Nephron progenitor cell (in vitro differentiated cells): ENCODE data around the gene SLC25A34.
A peak's percentile ranks its signal among the peaks of the same experiment; 100 is the strongest.

ENCODE experiments used
- DNase-seq: peaks from one replicate; pipeline ENCODE4 v3.0.0; 2021
- H3K27ac Mint-ChIP-seq: 2 replicates; pipeline ENCODE4 v1.8.0; 2021; ENCODE audit warnings: mild to moderate bottlenecking, moderate library complexity, mixed read lengths
- H3K27me3 Mint-ChIP-seq: 2 replicates; pipeline ENCODE4 v1.8.0; 2021; ENCODE audit warnings: mild to moderate bottlenecking, low read depth, mixed read lengths; ENCODE audit not compliant: poor library complexity
- H3K36me3 Mint-ChIP-seq: 2 replicates; pipeline ENCODE4 v1.8.0; 2021; ENCODE audit warnings: low read depth, mixed read lengths
- H3K4me1 Mint-ChIP-seq: 2 replicates; pipeline ENCODE4 v1.8.0; 2021; ENCODE audit warnings: mixed read lengths
- H3K4me3 Mint-ChIP-seq: 2 replicates; pipeline ENCODE4 v1.8.0; 2021; ENCODE audit warnings: mild to moderate bottlenecking, moderate library complexity, mixed read lengths
- H3K9me3 Mint-ChIP-seq: 2 replicates; pipeline ENCODE4 v1.8.0; 2021; ENCODE audit warnings: mild to moderate bottlenecking, moderate library complexity, mixed read lengths
- CTCF ChIP-seq: fragments of 200-600 bp; sonication (generic); IDR thresholded peaks from 2 replicates; pipeline ENCODE4 v1.5.0; 2021; ENCODE audit warnings: antibody characterized with exemption

Gene SLC25A34

GRCh38 chr1:15761366-15762128, 25.5 kb downstream of the SLC25A34 start:
- H3K9me3 Mint-ChIP-seq: no peaks in the 10 kb centered on the region

DNA sequence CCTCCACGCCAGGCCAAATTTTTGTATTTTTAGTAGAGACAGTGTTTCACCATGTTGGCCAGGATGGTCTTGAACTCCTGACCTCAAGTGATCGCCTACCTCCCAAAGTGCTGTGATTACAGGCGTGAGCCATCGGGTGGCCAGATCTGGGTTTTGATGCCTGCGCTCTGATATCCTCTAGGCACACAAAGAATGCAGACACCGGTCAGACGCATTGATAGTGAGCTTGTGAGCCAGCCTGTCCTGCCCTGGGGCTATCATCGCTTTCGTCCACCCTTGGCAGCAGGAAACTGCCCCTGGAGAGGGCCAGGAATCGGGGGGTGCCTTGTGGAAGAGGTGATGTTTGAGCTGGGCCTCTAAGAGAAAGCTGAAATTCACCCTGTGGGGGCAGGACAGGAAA, 26.5 kb downstream of the SLC25A34 start:
- Mint-ChIP-seq H3K36me3 (peaks cover 28% of the 10 kb centered on the region), H3K4me3 (no peak overlapping the region), H3K4me1 (peaks cover 44% of the 10 kb centered on the region), H3K27me3 (no peaks in the 10 kb centered on the region), H3K27ac (peak overlapping the region; percentile 91), H3K9me3 (no peaks in the 10 kb centered on the region)
- DNase-seq: no peak
- TF ChIP-seq CTCF: no peak

More at GRCh38 chr1:15761366-15762128, 25.5 kb downstream of the SLC25A34 start:
- Mint-ChIP-seq H3K4me3 (peak overlapping the region; percentile 86), H3K27me3 (peaks cover under 1% of the 10 kb centered on the region), H3K27ac (peak overlapping the region; percentile 14), H3K36me3 (peaks cover 28% of the 10 kb centered on the region), H3K4me1 (peaks cover 52% of the 10 kb centered on the region)
- DNase-seq: no peak
- TF ChIP-seq CTCF: no peak

DNA sequence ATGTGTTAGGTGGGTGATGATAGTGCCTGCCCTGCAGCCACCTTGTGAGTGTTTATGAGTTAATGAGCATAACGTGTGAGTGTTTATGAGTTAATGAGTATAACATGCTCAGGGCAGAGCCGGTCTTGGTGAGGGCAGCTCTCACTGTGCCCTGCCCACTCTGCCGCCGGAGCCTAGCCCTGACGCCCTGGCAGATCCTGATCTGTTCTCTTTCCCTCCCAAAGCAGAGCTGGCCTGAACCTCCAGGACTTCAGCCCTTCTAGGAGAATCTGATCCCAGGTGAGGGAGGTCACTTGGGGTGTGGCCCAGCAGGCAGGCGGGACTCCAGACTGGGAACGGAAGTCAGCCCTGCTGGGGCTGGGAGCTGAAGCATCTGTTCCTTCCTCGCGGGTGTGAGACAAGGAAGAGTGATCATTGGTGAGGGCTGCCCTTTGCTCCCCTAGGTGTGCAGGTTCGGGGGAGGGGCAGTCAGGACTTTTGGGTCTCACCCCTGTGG, 28.3 kb downstream of the SLC25A34 start:
- no peak for DNase-seq
- no peak overlapping the region for H3K4me3 Mint-ChIP-seq

DNA sequence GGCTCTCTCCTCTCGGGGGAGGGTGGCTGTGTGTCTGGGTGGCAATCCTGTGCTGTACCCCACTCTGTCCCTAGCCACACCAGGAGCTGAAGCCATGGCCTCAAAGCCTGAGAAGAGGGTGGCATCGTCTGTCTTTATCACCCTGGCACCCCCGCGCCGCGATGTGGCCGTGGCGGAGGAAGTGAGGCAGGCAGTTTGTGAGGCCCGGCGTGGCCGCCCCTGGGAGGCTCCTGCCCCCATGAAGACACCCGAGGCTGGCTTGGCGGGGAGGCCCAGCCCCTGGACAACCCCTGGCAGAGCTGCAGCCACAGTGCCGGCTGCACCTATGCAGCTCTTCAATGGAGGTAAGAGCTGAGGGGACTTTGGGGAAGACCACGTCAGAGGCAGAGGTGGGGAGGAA, 28.8 kb downstream of the SLC25A34 start:
- no peaks in the 10 kb centered on the region for H3K9me3 Mint-ChIP-seq
- peaks cover 34% of the 10 kb centered on the region for H3K4me1 Mint-ChIP-seq
- no peak for DNase-seq
- peak overlapping the region; percentile 42 for H3K27ac Mint-ChIP-seq
- H3K36me3 Mint-ChIP-seq: peaks cover 34% of the 10 kb centered on the region
- TF ChIP-seq CTCF: no peak
- H3K27me3 Mint-ChIP-seq: no peaks in the 10 kb centered on the region
- no peak overlapping the region for H3K4me3 Mint-ChIP-seq

More for the DNA sequence above, 28.3 kb downstream of the SLC25A34 start:
- Mint-ChIP-seq H3K4me1 (peaks cover 38% of the 10 kb centered on the region), H3K27me3 (no peaks in the 10 kb centered on the region), H3K27ac (peak overlapping the region; percentile 48), H3K9me3 (no peaks in the 10 kb centered on the region), H3K36me3 (peaks cover 34% of the 10 kb centered on the region)
- no peak for TF ChIP-seq CTCF

- Mint-ChIP-seq H3K27me3 (no peaks in the 10 kb centered on the region), H3K27ac (peak overlapping the region; percentile 91), H3K36me3 (peaks cover 38% of the 10 kb centered on the region), H3K4me3 (no peak overlapping the region), H3K9me3 (no peaks in the 10 kb centered on the region), H3K4me1 (peaks cover 30% of the 10 kb centered on the region)
- TF ChIP-seq CTCF: no peak
- DNase-seq: no peak
These were observed 29.6 kb downstream of the SLC25A34 start for GRCh38 chr1:15765495-15766194.
